RWPE2 (cell line): ENCODE results near the gene KNDC1.
"Not testable (repeated sequence)": the region's sequence is repeated elsewhere in the genome, so short reads cannot be mapped to it uniquely, and the experiment has no call there.

ENCODE experiments used
- ATAC-seq: fragments of 200-7000 bp; cut with Tn5 transposase; 3 replicates; pipeline ENCODE4 v1.9.1; 2021; ENCODE audit warnings: low read depth
- DNase-seq: peaks from one replicate; pipeline ENCODE4 v3.0.0-alpha.2; 2020; ENCODE audit warnings: low spot score
- H3K27ac ChIP-seq: fragments of 450-650 bp; 2 replicates; pipeline ENCODE4 v1.5.1; 2017; ENCODE audit warnings: mild to moderate bottlenecking; ENCODE audit not compliant: poor library complexity, severe bottlenecking
- H3K27me3 ChIP-seq: fragments of 250-450 bp; sonication (Bioruptor Pico); 2 replicates; pipeline ENCODE4 v1.5.1; 2021; ENCODE audit warnings: mild to moderate bottlenecking, moderate library complexity; ENCODE audit not compliant: insufficient read depth, poor library complexity, severe bottlenecking
- H3K36me3 ChIP-seq: fragments of 250-450 bp; sonication (Bioruptor Pico); 2 replicates; pipeline ENCODE4 v1.5.1; 2020; ENCODE audit warnings: low read depth, mild to moderate bottlenecking, moderate library complexity
- H3K4me1 ChIP-seq: fragments of 250-450 bp; sonication (Bioruptor Pico); 2 replicates; pipeline ENCODE4 v1.5.1; 2021; ENCODE audit warnings: mild to moderate bottlenecking, moderate library complexity; ENCODE audit not compliant: insufficient read depth, poor library complexity, severe bottlenecking
- H3K4me3 ChIP-seq: fragments of 250-450 bp; sonication (Bioruptor Pico); 2 replicates; pipeline ENCODE4 v1.5.1; 2021; ENCODE audit warnings: mild to moderate bottlenecking, moderate library complexity; ENCODE audit not compliant: severe bottlenecking
- H3K9me3 ChIP-seq: fragments of 250-450 bp; sonication (Bioruptor Pico); 2 replicates; pipeline ENCODE4 v1.5.1; 2021; ENCODE audit warnings: mild to moderate bottlenecking, moderate library complexity; ENCODE audit not compliant: severe bottlenecking
- CTCF ChIP-seq: fragments of 450-650 bp; IDR thresholded peaks from one replicate; pipeline ENCODE4 v1.5.1; 2017; ENCODE audit warnings: mild to moderate bottlenecking, moderate library complexity; ENCODE audit not compliant: poor library complexity, severe bottlenecking

KNDC1 gene

DNA sequence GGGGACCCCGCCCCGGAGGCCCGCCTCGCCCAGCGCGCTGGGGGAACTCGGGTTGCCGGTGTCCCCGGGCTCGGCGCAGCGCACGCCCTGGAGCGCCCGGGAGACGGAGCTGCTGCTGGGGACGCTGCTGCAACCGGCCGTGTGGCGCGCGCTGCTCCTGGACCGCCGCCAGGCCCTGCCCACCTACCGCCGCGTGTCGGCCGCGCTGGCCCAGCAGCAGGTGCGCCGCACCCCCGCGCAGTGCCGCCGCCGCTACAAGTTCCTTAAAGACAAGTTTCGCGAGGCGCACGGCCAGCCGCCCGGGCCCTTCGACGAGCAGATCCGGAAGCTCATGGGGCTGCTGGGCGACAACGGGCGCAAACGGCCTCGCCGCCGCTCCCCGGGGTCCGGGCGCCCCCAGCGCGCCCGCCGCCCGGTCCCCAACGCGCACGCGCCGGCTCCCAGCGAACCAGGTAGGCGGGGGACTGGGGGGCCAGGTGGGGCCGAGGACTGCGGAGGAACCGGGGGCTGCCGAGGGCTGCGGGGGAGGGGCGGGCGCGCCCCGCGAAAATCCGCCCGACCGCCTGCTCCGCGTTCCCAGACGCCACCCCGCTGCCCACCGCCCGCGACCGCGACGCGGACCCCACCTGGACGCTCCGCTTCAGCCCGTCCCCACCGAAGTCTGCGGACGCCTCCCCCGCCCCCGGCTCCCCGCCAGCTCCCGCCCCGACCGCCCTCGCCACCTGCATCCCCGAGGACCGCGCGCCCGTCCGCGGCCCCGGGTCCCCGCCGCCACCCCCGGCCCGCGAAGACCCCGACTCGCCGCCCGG lies 70.6 kb downstream of the KNDC1 start:
- TF ChIP-seq CTCF, result no peak
- H3K4me3 ChIP-seq, result no peak overlapping the region
- DNase-seq, result no peak
- H3K4me1 ChIP-seq, result no peaks in the 10 kb centered on the region
- H3K27ac ChIP-seq, result no peak overlapping the region
- H3K9me3 ChIP-seq, result no peaks in the 10 kb centered on the region
- H3K27me3 ChIP-seq, result peaks cover 63% of the 10 kb centered on the region
- no peak for ATAC-seq
- H3K36me3 ChIP-seq, result no peaks in the 10 kb centered on the region

- H3K4me3 ChIP-seq, result no peak overlapping the region
These were observed 71.4 kb downstream of the KNDC1 start for GRCh38 chr10:133231244-133231945.

DNA sequence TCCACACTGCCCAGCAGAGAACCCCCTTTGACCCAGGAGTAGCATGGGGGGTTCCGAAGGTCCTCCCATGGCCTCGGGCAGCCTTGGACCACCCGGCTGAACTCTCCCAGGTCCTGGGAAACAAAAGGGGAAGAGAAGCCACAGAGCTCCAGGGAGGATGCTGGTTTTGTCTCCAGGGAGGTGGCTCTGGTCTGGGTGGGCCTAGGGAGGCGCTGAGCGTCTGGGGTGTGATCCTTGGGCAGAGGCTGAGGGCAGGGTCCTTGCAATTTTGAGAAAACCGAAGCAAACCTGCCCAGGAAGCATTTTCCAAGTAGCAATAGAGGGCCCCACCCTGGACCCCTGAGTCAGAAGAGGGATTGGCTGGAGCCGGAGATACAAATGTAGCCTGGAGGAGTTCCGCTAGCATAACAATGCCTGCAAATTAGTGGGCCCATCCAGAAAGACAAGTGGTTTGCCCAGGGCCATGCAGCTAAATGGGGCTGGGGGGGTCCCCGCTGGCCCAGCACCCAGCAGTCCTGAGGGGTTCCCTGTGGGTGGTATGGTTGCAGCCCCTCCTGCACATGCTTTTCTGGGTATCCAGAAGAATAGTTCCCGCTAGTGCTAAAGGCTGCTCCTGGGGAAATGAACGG lies 72.0 kb downstream of the KNDC1 start:
- H3K27me3 ChIP-seq, result peaks cover 72% of the 10 kb centered on the region
- H3K4me1 ChIP-seq, result no peaks in the 10 kb centered on the region
- DNase-seq (no peak), ATAC-seq (no peak)
- no peak overlapping the region for H3K4me3 ChIP-seq
- TF ChIP-seq CTCF, result no peak
- no peak overlapping the region for H3K27ac ChIP-seq
- H3K9me3 ChIP-seq, result no peaks in the 10 kb centered on the region
- H3K36me3 ChIP-seq, result no peaks in the 10 kb centered on the region

More at GRCh38 chr10:133231244-133231945, 71.4 kb downstream of the KNDC1 start:
- TF ChIP-seq CTCF, result no peak
- peaks cover 71% of the 10 kb centered on the region for H3K27me3 ChIP-seq
- H3K9me3 ChIP-seq, result no peaks in the 10 kb centered on the region
- no peaks in the 10 kb centered on the region for H3K36me3 ChIP-seq
- H3K27ac ChIP-seq, result no peak overlapping the region
- ATAC-seq, result no peak
- DNase-seq, result no peak
- H3K4me1 ChIP-seq, result no peaks in the 10 kb centered on the region

GRCh38 chr10:133234796-133235195 lies 74.8 kb downstream of the KNDC1 start:
- H3K4me3 ChIP-seq, H3K4me1 ChIP-seq, ATAC-seq, H3K9me3 ChIP-seq, H3K36me3 ChIP-seq, H3K27ac ChIP-seq, DNase-seq: not testable (repeated sequence)
- peaks cover 76% of the 10 kb centered on the region for H3K27me3 ChIP-seq

DNA sequence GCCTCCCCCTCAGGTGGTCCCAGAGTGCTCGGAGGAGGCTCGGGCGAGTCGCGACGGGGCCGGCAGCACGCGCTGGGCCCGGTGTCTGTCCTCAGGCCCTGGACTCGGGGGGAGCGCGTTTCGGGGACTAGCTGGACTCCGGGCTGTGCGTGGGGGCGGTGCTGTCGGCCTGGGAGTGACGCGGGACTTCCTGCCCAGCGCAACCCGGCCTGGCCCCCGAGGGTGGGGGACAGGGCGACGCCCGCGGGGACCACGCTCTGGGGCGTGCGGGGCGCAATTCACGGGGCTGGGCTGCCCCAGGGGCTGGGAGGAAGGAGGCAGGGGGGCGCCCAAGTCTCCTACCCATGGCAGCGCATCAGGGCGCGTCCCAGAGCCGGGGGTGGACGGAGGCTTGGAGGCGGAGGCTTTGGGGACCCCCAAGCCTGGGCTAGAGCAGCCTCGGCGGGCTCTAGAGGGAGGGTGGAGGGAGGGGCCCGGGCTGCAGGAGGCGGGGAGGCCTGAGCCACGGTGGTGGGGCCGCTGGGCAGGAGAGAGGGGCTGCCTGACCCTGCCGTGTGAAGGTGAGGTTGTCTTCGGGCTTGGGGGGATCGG lies 75.3 kb downstream of the KNDC1 start:
- no peak for TF ChIP-seq CTCF
- ATAC-seq, result no peak

More for the DNA sequence above, 75.3 kb downstream of the KNDC1 start:
- no peaks in the 10 kb centered on the region for H3K36me3 ChIP-seq
- peaks cover 76% of the 10 kb centered on the region for H3K27me3 ChIP-seq
- no peaks in the 10 kb centered on the region for H3K4me1 ChIP-seq
- H3K27ac ChIP-seq, result no peak overlapping the region
- no peaks in the 10 kb centered on the region for H3K9me3 ChIP-seq
- DNase-seq, result no peak
- H3K4me3 ChIP-seq, result no peak overlapping the region
